OCI-LY1 (cell line): ENCODE measurements around the gene WIZ.

ENCODE experiments used
- H2AFZ ChIP-seq: fragments of 200-600 bp; sonication (generic), shearing (Covaris generic); 2 replicates; pipeline ENCODE4 v1.6.0; 2014; ENCODE audit warnings: antibody characterized with exemption, mild to moderate bottlenecking, low read length
- H3F3A ChIP-seq: fragments of 200-600 bp; sonication (generic), shearing (Covaris generic); 2 replicates; pipeline ENCODE4 v1.6.0; 2014; ENCODE audit warnings: mild to moderate bottlenecking, antibody characterized with exemption, low read length, moderate library complexity; ENCODE audit not compliant: insufficient read depth
- H3K27ac ChIP-seq: fragments of 200-600 bp; sonication (generic); 2 replicates; pipeline ENCODE4 v1.5.1; 2014; ENCODE audit warnings: low read length, mixed run types, mild to moderate bottlenecking, low read depth; ENCODE audit not compliant: poor library complexity, severe bottlenecking
- H3K27me3 ChIP-seq: fragments of 200-600 bp; sonication (generic); 2 replicates; pipeline ENCODE4 v1.6.0; 2014; ENCODE audit warnings: antibody characterized with exemption, mild to moderate bottlenecking, low read length, moderate library complexity; ENCODE audit not compliant: insufficient read depth
- H3K36me3 ChIP-seq: fragments of 200-600 bp; sonication (generic); 2 replicates; pipeline ENCODE4 v1.6.1; 2014; ENCODE audit warnings: mild to moderate bottlenecking, antibody characterized with exemption, low read length, moderate library complexity, mixed read lengths; ENCODE audit not compliant: insufficient read depth
- H3K4me1 ChIP-seq: fragments of 200-600 bp; sonication (generic); 2 replicates; pipeline ENCODE4 v1.5.1; 2014; ENCODE audit warnings: mild to moderate bottlenecking, low read length, moderate library complexity; ENCODE audit not compliant: insufficient read depth, severe bottlenecking
- H3K4me2 ChIP-seq: fragments of 200-600 bp; sonication (generic), shearing (Covaris generic); 2 replicates; pipeline ENCODE4 v1.6.1; 2014; ENCODE audit warnings: low read length
- H3K4me3 ChIP-seq: fragments of 200-600 bp; sonication (generic); 2 replicates; pipeline ENCODE4 v1.5.1; 2014; ENCODE audit warnings: low read length, low read depth, mild to moderate bottlenecking, mixed read lengths; ENCODE audit not compliant: poor library complexity, severe bottlenecking
- H3K79me2 ChIP-seq: fragments of 200-600 bp; shearing (Covaris generic); 2 replicates; pipeline ENCODE4 v1.6.1; 2016; ENCODE audit warnings: mixed run types, low read length, mixed read lengths; ENCODE audit not compliant: insufficient read depth
- H3K9ac ChIP-seq: fragments of 200-600 bp; sonication (generic), shearing (Covaris generic); 2 replicates; pipeline ENCODE4 v1.6.1; 2014; ENCODE audit warnings: mild to moderate bottlenecking, low read length, mixed read lengths
- H3K9me2 ChIP-seq: fragments of 200-600 bp; sonication (generic), shearing (Covaris generic); 2 replicates; pipeline ENCODE4 v1.6.1; 2014; ENCODE audit warnings: low read depth, mild to moderate bottlenecking, low read length, mixed read lengths
- H3K9me3 ChIP-seq: fragments of 200-600 bp; shearing (Covaris generic); 2 replicates; pipeline ENCODE4 v1.6.1; 2014; ENCODE audit warnings: low read length, mixed read lengths
- H4K20me1 ChIP-seq: fragments of 200-600 bp; sonication (generic), shearing (Covaris generic); 2 replicates; pipeline ENCODE4 v1.6.0; 2016; ENCODE audit warnings: mild to moderate bottlenecking, low read length; ENCODE audit not compliant: insufficient read depth
- EZH2 ChIP-seq: fragments of 200-600 bp; sonication (generic), shearing (Covaris generic); IDR thresholded peaks from 2 replicates; pipeline ENCODE4 v1.8.0; 2017; ENCODE audit warnings: borderline replicate concordance, mixed run types, mild to moderate bottlenecking, antibody characterized with exemption, low read length, moderate library complexity, mixed read lengths
- TF ChIP-seq, protein P1 (sequence below): fragments of 200-600 bp; sonication (generic), shearing (Covaris generic); IDR thresholded peaks from 2 replicates; pipeline ENCODE4 v1.5.1; 2017; ENCODE audit warnings: mild to moderate bottlenecking, antibody characterized with exemption, low read length, moderate library complexity, mixed read lengths

Gene WIZ

DNA sequence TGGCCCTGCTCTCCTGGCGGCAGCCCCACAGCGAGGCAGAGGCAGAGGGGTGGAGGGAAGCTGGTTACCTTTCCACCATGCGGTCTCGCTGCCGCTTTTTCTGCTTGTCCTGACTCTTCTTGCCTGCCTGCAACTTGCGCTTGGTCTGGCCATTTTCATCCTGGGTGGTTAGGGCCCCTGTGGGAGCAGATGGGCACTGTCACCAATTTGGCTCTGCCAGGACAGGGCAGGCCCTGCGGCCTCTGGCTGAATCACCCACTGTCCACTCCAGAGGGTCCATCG lies 50.6 kb downstream of the WIZ start:
- H3K9me3 ChIP-seq = no peaks in the 10 kb centered on the region
- no peaks in the 10 kb centered on the region for H3K9me2 ChIP-seq
- peaks cover 5% of the 10 kb centered on the region for H3K4me1 ChIP-seq
- no peak overlapping the region for H3K4me2 ChIP-seq
- no peaks in the 10 kb centered on the region for H4K20me1 ChIP-seq
- peaks cover 4% of the 10 kb centered on the region for H3K79me2 ChIP-seq
- no peak overlapping the region for H3K27ac ChIP-seq
- H3F3A ChIP-seq = no peaks in the 10 kb centered on the region
- no peak overlapping the region for H3K4me3 ChIP-seq
- H3K27me3 ChIP-seq = no peaks in the 10 kb centered on the region
- TF ChIP-seq, protein P1, sequence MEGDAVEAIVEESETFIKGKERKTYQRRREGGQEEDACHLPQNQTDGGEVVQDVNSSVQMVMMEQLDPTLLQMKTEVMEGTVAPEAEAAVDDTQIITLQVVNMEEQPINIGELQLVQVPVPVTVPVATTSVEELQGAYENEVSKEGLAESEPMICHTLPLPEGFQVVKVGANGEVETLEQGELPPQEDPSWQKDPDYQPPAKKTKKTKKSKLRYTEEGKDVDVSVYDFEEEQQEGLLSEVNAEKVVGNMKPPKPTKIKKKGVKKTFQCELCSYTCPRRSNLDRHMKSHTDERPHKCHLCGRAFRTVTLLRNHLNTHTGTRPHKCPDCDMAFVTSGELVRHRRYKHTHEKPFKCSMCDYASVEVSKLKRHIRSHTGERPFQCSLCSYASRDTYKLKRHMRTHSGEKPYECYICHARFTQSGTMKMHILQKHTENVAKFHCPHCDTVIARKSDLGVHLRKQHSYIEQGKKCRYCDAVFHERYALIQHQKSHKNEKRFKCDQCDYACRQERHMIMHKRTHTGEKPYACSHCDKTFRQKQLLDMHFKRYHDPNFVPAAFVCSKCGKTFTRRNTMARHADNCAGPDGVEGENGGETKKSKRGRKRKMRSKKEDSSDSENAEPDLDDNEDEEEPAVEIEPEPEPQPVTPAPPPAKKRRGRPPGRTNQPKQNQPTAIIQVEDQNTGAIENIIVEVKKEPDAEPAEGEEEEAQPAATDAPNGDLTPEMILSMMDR = no peak
- no peak for TF ChIP-seq EZH2
- peaks cover 89% of the 10 kb centered on the region for H3K36me3 ChIP-seq
- H2AFZ ChIP-seq = no peak overlapping the region
- H3K9ac ChIP-seq = no peak overlapping the region

- H3K4me1 ChIP-seq = peaks cover 5% of the 10 kb centered on the region
- no peaks in the 10 kb centered on the region for H3K9me3 ChIP-seq
- no peaks in the 10 kb centered on the region for H3F3A ChIP-seq
- H3K79me2 ChIP-seq = no peaks in the 10 kb centered on the region
- H3K4me3 ChIP-seq = no peak overlapping the region
- no peaks in the 10 kb centered on the region for H4K20me1 ChIP-seq
- H2AFZ ChIP-seq = no peak overlapping the region
- H3K9ac ChIP-seq = no peak overlapping the region
- TF ChIP-seq, protein P1 = no peak
- TF ChIP-seq EZH2 = no peak
- H3K27ac ChIP-seq = no peak overlapping the region
- H3K9me2 ChIP-seq = no peaks in the 10 kb centered on the region
- H3K27me3 ChIP-seq = no peaks in the 10 kb centered on the region
- peaks cover 89% of the 10 kb centered on the region for H3K36me3 ChIP-seq
- H3K4me2 ChIP-seq = no peak overlapping the region
Observed at GRCh38 chr19:15398501-15399233, 51.1 kb downstream of the WIZ start.

DNA sequence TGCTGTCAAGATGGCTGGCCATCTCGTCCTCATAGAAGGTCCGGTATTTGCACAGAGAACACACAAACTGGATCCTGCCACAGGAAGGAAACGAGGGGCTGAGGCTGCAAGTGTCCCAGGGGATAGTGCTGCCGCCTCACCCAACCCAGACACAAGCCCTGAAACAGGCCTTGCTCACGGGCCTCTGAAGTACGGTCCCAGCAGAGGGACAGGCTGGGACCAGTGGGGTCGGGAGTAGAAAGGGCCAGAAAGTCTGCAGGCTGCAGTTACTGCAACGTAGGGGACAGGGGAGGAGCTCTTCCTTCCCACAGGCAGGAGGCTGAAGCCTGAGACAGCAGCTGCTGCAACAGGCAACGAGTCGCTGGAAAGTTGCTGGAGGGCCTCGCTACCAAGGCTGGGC lies 52.0 kb downstream of the WIZ start:
- Histone ChIP-seq H3K9me2 (no peaks in the 10 kb centered on the region), H3K9ac (no peak overlapping the region), H3K27ac (no peak overlapping the region), H3K9me3 (no peaks in the 10 kb centered on the region), H3K36me3 (peaks cover 89% of the 10 kb centered on the region), H3K4me3 (no peak overlapping the region), H3K79me2 (peaks cover 5% of the 10 kb centered on the region; the same call in 1 of the 2 replicates), H2AFZ (no peak overlapping the region), H3K4me2 (no peak overlapping the region), H3K4me1 (peaks cover 5% of the 10 kb centered on the region), H3K27me3 (no peaks in the 10 kb centered on the region), H4K20me1 (no peaks in the 10 kb centered on the region), H3F3A (no peaks in the 10 kb centered on the region)
- TF ChIP-seq EZH2 = no peak
- TF ChIP-seq, protein P1 = no peak
